ENCODE data around the gene VIT.

VIT gene

DNA sequence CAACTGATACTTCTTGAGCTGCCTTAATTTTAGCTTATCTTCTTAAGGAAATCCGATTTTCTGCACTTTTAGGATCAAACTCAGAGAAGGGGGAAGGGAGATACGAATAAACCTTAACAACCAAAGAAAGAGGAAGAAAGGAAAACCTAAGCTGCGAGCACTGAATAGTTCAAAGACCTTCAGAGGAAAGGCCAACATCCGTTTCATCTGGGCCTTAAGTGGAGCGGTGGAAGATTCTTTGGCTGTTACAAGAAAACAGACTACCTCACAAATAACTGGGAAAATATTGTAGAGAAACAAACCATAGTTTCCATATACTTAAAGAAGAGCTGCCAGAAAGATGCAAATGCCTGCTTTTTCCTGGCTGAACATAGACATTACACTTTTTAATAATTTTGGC is 43.6 kb downstream of the VIT start:
- no peak for DNase-seq (ENCODE audit: low spot score)
- TF ChIP-seq, protein P1, sequence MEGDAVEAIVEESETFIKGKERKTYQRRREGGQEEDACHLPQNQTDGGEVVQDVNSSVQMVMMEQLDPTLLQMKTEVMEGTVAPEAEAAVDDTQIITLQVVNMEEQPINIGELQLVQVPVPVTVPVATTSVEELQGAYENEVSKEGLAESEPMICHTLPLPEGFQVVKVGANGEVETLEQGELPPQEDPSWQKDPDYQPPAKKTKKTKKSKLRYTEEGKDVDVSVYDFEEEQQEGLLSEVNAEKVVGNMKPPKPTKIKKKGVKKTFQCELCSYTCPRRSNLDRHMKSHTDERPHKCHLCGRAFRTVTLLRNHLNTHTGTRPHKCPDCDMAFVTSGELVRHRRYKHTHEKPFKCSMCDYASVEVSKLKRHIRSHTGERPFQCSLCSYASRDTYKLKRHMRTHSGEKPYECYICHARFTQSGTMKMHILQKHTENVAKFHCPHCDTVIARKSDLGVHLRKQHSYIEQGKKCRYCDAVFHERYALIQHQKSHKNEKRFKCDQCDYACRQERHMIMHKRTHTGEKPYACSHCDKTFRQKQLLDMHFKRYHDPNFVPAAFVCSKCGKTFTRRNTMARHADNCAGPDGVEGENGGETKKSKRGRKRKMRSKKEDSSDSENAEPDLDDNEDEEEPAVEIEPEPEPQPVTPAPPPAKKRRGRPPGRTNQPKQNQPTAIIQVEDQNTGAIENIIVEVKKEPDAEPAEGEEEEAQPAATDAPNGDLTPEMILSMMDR (IDR thresholded peaks at IDR 0.05; ENCODE audit: extremely low read depth, insufficient read depth, missing control alignments) = no peak
- in situ Hi-C loops (cut with MboI; ENCODE audit: low pct_unique_long_range_greater_than_20kb, low sequenced_read_pairs, unreplicated experiment) = no loop called here

GRCh38 chr2:36741188-36741837 is 44.8 kb downstream of the VIT start:
- no peak for DNase-seq (ENCODE audit: low spot score)
- in situ Hi-C loops (cut with MboI; ENCODE audit: low pct_unique_long_range_greater_than_20kb, low sequenced_read_pairs, unreplicated experiment) = no loop called here
- TF ChIP-seq, protein P1 (IDR thresholded peaks at IDR 0.05; ENCODE audit: extremely low read depth, insufficient read depth, missing control alignments) = no peak

- no peak for DNase-seq (ENCODE audit: low spot score)
- TF ChIP-seq, protein P1 (IDR thresholded peaks at IDR 0.05; ENCODE audit: extremely low read depth, insufficient read depth, missing control alignments) = no peak
- in situ Hi-C loops (cut with MboI; ENCODE audit: low pct_unique_long_range_greater_than_20kb, low sequenced_read_pairs, unreplicated experiment) = no loop called here
These were observed 47.4 kb downstream of the VIT start for GRCh38 chr2:36743954-36744353.

GRCh38 chr2:36748166-36748565 is 51.7 kb downstream of the VIT start:
- no peak for DNase-seq (ENCODE audit: low spot score)
- TF ChIP-seq, protein P1 (IDR thresholded peaks at IDR 0.05; ENCODE audit: extremely low read depth, insufficient read depth, missing control alignments) = no peak
- in situ Hi-C loops (cut with MboI; ENCODE audit: low pct_unique_long_range_greater_than_20kb, low sequenced_read_pairs, unreplicated experiment) = no loop called here

DNA sequence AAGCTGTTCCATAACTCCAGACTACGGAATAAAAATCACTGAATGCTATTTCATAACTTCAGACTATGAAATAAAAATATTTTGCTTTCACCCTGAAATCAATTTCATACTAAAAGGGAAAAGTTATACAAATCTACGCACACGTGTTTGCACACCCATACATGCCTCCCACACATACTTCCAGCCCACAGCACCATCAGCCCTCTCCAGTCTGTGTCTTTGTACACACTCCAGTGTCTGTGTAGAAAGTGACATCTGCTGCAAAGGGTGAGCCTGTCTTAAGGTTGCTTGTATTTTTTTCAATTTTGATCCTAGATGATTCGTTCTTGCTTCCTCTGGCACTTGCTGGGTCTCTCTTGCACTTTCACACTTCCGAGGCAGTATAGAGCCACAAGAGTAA is 53.6 kb downstream of the VIT start:
- in situ Hi-C loops (cut with MboI; ENCODE audit: low pct_unique_long_range_greater_than_20kb, low sequenced_read_pairs, unreplicated experiment) = no loop called here
- TF ChIP-seq, protein P1 (IDR thresholded peaks at IDR 0.05; ENCODE audit: extremely low read depth, insufficient read depth, missing control alignments) = no peak
- DNase-seq (ENCODE audit: low spot score) = no peak

DNA sequence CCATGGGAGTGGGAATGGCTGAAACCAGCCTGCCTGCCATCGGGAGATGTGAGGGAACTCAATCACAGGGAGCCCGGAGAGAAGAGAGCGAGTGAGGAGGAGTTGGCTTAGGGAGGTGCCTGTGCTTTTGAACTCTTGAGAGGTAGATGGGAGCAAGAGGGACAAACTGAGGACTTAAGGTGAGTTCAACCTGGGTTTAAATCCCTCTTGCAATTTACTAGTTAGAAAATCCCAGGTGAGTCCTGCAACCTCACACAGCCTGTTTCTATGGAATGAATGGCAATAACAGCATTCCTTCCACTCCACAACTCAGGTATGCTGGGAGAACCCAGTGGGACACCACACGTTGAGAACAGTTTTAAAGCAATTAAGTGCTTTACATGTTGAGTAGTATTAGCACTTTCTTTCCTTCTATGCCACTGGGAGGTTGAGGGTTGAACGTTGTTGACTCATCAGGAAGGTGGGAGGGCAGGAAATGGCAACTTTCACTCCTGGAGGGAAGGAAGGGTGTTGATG is 57.3 kb downstream of the VIT start:
- no peak for DNase-seq (ENCODE audit: low spot score)
- in situ Hi-C loops (cut with MboI; ENCODE audit: low pct_unique_long_range_greater_than_20kb, low sequenced_read_pairs, unreplicated experiment) = no loop called here
- TF ChIP-seq, protein P1 (IDR thresholded peaks at IDR 0.05; ENCODE audit: extremely low read depth, insufficient read depth, missing control alignments) = no peak

All from GM13977 (cell line).